AG04450 (cell line): Measurements from ENCODE around the gene PDHA1. TPM values are rescaled to one million over a fixed set of nuclear protein-coding genes. Genes with fewer than 3 reads are reported as not detected.

Experiments used
- CTCF ChIA-PET: fragments of 300-600, 350-600 bp; formaldehyde crosslinking; extraction: SDS; loops from one replicate; lab custom pipeline; 2022; ENCODE audit warnings: antibody characterized with exemption, inconsistent platforms; lab: Charles Lee
- POLR2A ChIA-PET: fragments of 350-600 bp; formaldehyde crosslinking; extraction: SDS; loops from one replicate; lab custom pipeline; 2021; ENCODE audit warnings: antibody characterized with exemption, inconsistent platforms; lab: Yijun Ruan, JAX
- DNase-seq: peaks from one replicate; pipeline ENCODE4 v3.0.0-alpha.2; 2011; ENCODE audit warnings: low read depth, low spot score
- H3K27ac ChIP-seq: one replicate; pipeline ENCODE4 v1.5.1; 2012; ENCODE audit warnings: low read depth, low read length, control low read depth
- H3K27me3 ChIP-seq: one replicate; pipeline ENCODE4 v1.6.0; 2012; ENCODE audit warnings: low read length; ENCODE audit not compliant: control insufficient read depth, insufficient read depth
- H3K4me3 ChIP-seq: 2 replicates; pipeline ENCODE4 v1.5.1; 2011; ENCODE audit warnings: mild to moderate bottlenecking, low read depth, low read length, control low read depth
- H3K9me3 ChIP-seq: 2 replicates; pipeline ENCODE4 v1.5.1; 2012; ENCODE audit warnings: low read length; ENCODE audit not compliant: control insufficient read depth, insufficient read depth
- polyA plus RNA-seq: library from polyadenylated mRNA; depleted of rRNA; stranded (reverse); fragments of >200 nt; gene quantifications from 2 replicates; pipeline ENCODE4 v1.2.3, GENCODE V29; 2011; rRNA removed
- small RNA-seq: library from RNA; depleted of rRNA; stranded (forward); fragments of <200 nt; gene quantifications from one replicate; pipeline ENCODE3, GENCODE V24; 2012; ENCODE audit warnings: low read depth; ENCODE audit not compliant: insufficient read length
- TF ChIP-seq, protein P1 (sequence below): IDR thresholded peaks from 2 replicates; pipeline ENCODE4 v1.5.1; 2011; ENCODE audit warnings: low read depth, low read length, control low read depth, inconsistent platforms

Gene PDHA1
- polyA plus RNA-seq, 1 experiment, result 166 TPM

- no peak for DNase-seq
- TF ChIP-seq, protein P1, sequence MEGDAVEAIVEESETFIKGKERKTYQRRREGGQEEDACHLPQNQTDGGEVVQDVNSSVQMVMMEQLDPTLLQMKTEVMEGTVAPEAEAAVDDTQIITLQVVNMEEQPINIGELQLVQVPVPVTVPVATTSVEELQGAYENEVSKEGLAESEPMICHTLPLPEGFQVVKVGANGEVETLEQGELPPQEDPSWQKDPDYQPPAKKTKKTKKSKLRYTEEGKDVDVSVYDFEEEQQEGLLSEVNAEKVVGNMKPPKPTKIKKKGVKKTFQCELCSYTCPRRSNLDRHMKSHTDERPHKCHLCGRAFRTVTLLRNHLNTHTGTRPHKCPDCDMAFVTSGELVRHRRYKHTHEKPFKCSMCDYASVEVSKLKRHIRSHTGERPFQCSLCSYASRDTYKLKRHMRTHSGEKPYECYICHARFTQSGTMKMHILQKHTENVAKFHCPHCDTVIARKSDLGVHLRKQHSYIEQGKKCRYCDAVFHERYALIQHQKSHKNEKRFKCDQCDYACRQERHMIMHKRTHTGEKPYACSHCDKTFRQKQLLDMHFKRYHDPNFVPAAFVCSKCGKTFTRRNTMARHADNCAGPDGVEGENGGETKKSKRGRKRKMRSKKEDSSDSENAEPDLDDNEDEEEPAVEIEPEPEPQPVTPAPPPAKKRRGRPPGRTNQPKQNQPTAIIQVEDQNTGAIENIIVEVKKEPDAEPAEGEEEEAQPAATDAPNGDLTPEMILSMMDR, result no peak
- ChIA-PET POLR2A (no interaction called here), CTCF (interaction anchor here (1.1 kb wide), 1 partner anchor 10 kb away, joined by 3 read pairs; no protein-coding TSS in a partner anchor)
- Histone ChIP-seq H3K27me3 (no peaks in the 10 kb centered on the region), H3K27ac (no peak overlapping the region), H3K9me3 (no peaks in the 10 kb centered on the region), H3K4me3 (no peak overlapping the region)
These were observed 48.4 kb downstream of the PDHA1 start for GRCh38 chrX:19392078-19392477.

DNA sequence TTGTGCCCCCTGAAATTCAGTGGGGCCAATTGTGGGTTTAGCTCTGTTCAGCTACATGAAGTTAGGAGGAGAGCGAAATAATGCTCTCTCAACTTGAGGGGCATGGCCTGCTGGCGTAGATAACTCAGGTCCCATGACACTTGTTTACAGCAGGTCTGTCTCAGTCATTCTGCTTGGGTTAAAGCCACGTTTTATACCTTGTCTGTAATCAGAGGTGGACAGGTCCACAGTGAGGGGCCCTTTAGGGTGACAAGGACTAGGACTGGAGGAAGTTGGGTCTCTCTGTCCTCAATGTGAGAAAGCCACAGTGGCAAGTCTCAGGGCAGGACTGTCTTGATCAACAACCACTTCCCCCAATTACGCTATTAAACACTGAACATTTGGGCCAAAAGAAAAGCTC, 49.0 kb downstream of the PDHA1 start:
- Histone ChIP-seq H3K9me3 (no peaks in the 10 kb centered on the region), H3K27ac (no peak overlapping the region), H3K4me3 (no peak overlapping the region), H3K27me3 (no peaks in the 10 kb centered on the region)
- TF ChIP-seq, protein P1, result no peak
- DNase-seq, result no peak
- ChIA-PET CTCF (interaction anchor here (0.9 kb wide), 1 partner anchor 10 kb away, joined by 3 read pairs; no protein-coding TSS in a partner anchor), POLR2A (no interaction called here)

- H3K9me3 ChIP-seq, result no peaks in the 10 kb centered on the region
- no peaks in the 10 kb centered on the region for H3K27me3 ChIP-seq
- TF ChIP-seq, protein P1, result no peak
- DNase-seq, result no peak
- no peak overlapping the region for H3K4me3 ChIP-seq
- no peak overlapping the region for H3K27ac ChIP-seq
- CTCF ChIA-PET, result no interaction called here
- POLR2A ChIA-PET, result no interaction called here
These were observed 60.0 kb downstream of the PDHA1 start for GRCh38 chrX:19403696-19404095.

- no peak for DNase-seq
- Histone ChIP-seq H3K27me3 (no peaks in the 10 kb centered on the region), H3K27ac (no peak overlapping the region), H3K9me3 (no peaks in the 10 kb centered on the region), H3K4me3 (no peak overlapping the region)
- TF ChIP-seq, protein P1, result no peak
- ChIA-PET POLR2A (no interaction called here), CTCF (no interaction called here)
These were observed 66.5 kb downstream of the PDHA1 start for GRCh38 chrX:19410259-19410658.

Small RNA genes within 50 kb of the gene (small RNA-seq; reads per million reads assigned to genes)
- gene RF00019, result not detected

Other genes starting within 250 kb of the PDHA1 start
- 0.04 TPM in 1 of 2 replicates, not detected in the other for gene ADGRG2, start 221.5 kb upstream of the PDHA1 start, polyA plus RNA-seq
- gene MAP3K15, start 171.6 kb downstream of the PDHA1 start, polyA plus RNA-seq, result 0.35 and 0.38 TPM in 2 replicates